Karpas-422 (cell line): ENCODE results near the gene MEOX2. TPM values are rescaled to one million over a fixed set of nuclear protein-coding genes. Genes with fewer than 3 reads are reported as not detected.

Experiments used
- DNase-seq: peaks from one replicate; pipeline ENCODE4 v3.0.0-alpha.2; 2015
- H2AFZ ChIP-seq: fragments of 200-600 bp; sonication (generic); 2 replicates; pipeline ENCODE4 v1.6.1; 2014; ENCODE audit warnings: antibody characterized with exemption, low read length, mixed read lengths
- H3K27ac ChIP-seq: fragments of 200-600 bp; sonication (generic); 2 replicates; pipeline ENCODE4 v1.5.1; 2014; ENCODE audit warnings: mild to moderate bottlenecking, low read length, moderate library complexity
- H3K27me3 ChIP-seq: fragments of 200-600 bp; sonication (generic); 2 replicates; pipeline ENCODE4 v1.6.1; 2014; ENCODE audit warnings: low read length, mixed read lengths
- H3K36me3 ChIP-seq: fragments of 200-600 bp; sonication (generic); 2 replicates; pipeline ENCODE4 v1.6.1; 2014; ENCODE audit warnings: low read length, mixed read lengths; ENCODE audit not compliant: insufficient read depth
- H3K4me1 ChIP-seq: fragments of 200-600 bp; sonication (generic); 2 replicates; pipeline ENCODE4 v1.6.1; 2014; ENCODE audit warnings: mild to moderate bottlenecking, low read length, mixed read lengths
- H3K4me2 ChIP-seq: fragments of 200-600 bp; sonication (generic); 2 replicates; pipeline ENCODE4 v1.6.1; 2014; ENCODE audit warnings: low read length, low read depth, mild to moderate bottlenecking; ENCODE audit not compliant: poor library complexity, severe bottlenecking
- H3K4me3 ChIP-seq: fragments of 200-600 bp; sonication (generic); 2 replicates; pipeline ENCODE4 v1.5.1; 2014; ENCODE audit warnings: mild to moderate bottlenecking, antibody characterized with exemption, low read length, mixed read lengths
- H3K79me2 ChIP-seq: fragments of 200-600 bp; sonication (generic); 2 replicates; pipeline ENCODE4 v1.6.1; 2014; ENCODE audit warnings: mild to moderate bottlenecking, low read length, mixed read lengths
- H3K9ac ChIP-seq: fragments of 200-600 bp; sonication (generic); 2 replicates; pipeline ENCODE4 v1.6.0; 2014; ENCODE audit warnings: low read length
- H3K9me2 ChIP-seq: fragments of 200-600 bp; sonication (generic), shearing (Covaris generic); replicated peaks from 2 replicates; pipeline ENCODE4 v1.6.0; 2014; ENCODE audit warnings: mild to moderate bottlenecking, low read length, moderate library complexity; ENCODE audit not compliant: insufficient read depth
- H3K9me3 ChIP-seq: fragments of 300-700, 200-600 bp; sonication (generic); 2 replicates; pipeline ENCODE4 v1.6.1; 2014; ENCODE audit warnings: low read length, mixed read lengths
- H4K20me1 ChIP-seq: fragments of 200-600 bp; sonication (generic); 2 replicates; pipeline ENCODE4 v1.6.1; 2014; ENCODE audit warnings: mild to moderate bottlenecking, antibody characterized with exemption, low read length, low read depth; ENCODE audit not compliant: insufficient read depth
- total RNA-seq: library from RNA; depleted of rRNA; stranded (reverse); fragments of >200 nt; shearing (Covaris generic); gene quantifications from 2 replicates; pipeline ENCODE4 v1.2.3, GENCODE V29; 2014; ENCODE audit warnings: low replicate concordance

Gene MEOX2
- total RNA-seq, 1 experiment from 2014 or later: not detected

DNA sequence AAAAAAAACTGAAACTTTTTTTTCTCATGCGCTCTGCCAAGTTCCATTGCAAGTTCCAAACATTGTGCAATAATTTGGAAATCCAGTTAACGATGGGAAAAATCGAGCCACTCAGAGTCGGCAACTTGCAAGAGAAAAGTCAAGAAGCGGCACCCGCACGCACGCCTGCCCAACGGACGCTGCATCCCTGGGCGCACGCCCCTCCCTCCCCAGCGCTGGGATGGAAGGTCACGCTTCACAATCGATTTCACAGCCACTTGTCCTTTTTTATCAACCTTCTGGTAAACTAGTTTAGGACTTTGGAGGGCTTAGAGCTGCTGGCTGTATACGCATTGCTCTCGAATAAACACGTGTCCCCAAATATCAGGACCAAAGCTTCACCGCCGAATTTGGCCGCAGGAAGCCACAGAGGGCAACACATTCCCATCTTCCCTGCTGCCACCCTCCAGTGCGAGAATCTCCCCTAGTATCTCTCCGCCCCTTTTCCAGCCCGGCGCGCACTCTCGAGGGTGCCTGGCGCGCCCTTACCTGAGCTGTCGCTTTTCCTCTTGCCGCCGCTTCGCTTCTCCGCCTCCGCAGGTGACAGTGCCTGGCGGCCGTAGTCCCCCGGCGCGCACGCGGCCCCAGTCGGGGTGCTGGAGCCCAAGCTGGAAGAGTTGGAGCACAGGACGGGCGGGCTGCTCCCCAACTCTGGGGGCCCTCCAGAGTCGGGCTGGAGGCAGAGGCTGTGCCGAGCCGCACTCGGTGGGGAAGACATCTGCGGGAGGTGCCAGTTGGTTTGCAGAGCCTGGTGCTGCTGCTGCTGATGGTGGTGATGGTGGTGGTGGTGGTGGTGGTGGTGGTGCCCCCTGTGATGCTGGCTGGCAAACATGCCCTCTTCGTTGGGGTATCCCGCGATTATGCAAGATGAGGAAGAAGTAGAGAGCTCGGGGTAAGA lies 857 bp downstream of the MEOX2 start:
- H3K9me3 ChIP-seq: peaks cover 8% of the 10 kb centered on the region; the same call in 1 of the 2 replicates
- H3K9me2 ChIP-seq: no peaks in the 10 kb centered on the region
- no peaks in the 10 kb centered on the region for H3K27me3 ChIP-seq
- DNase-seq: no peak
- H3K9ac ChIP-seq: no peak overlapping the region
- H4K20me1 ChIP-seq: no peaks in the 10 kb centered on the region
- no peak overlapping the region for H3K27ac ChIP-seq
- H3K36me3 ChIP-seq: no peaks in the 10 kb centered on the region
- H3K4me3 ChIP-seq: no peak overlapping the region
- no peak overlapping the region for H3K4me2 ChIP-seq
- no peaks in the 10 kb centered on the region for H3K4me1 ChIP-seq
- H3K79me2 ChIP-seq: no peaks in the 10 kb centered on the region
- H2AFZ ChIP-seq: no peak overlapping the region

DNA sequence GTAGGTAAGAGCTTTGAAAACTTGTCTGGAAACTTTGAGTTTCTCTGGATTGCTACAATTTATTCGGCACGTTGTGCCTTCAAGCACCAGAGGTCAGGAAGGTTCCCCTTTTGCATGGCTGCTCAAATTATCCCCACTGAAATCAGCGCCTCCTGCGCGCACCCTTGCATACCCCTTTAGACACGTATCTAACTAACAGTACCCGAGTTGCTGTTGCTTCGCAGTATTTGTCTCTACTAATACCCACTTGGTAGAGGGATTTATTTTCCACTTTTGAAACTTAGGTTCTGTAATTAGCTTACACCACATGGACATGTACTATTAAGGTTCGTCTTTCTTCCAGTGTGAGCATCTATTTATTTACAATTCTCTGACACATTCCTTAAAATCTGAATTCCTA lies 1.6 kb downstream of the MEOX2 start:
- no peak overlapping the region for H3K9ac ChIP-seq
- no peaks in the 10 kb centered on the region for H3K79me2 ChIP-seq
- H3K9me2 ChIP-seq: no peaks in the 10 kb centered on the region
- no peak overlapping the region for H3K27ac ChIP-seq
- H4K20me1 ChIP-seq: no peaks in the 10 kb centered on the region
- no peak for DNase-seq
- no peaks in the 10 kb centered on the region for H3K27me3 ChIP-seq
- peaks cover 8% of the 10 kb centered on the region; the same call in 1 of the 2 replicates for H3K9me3 ChIP-seq
- no peaks in the 10 kb centered on the region for H3K36me3 ChIP-seq
- no peak overlapping the region for H3K4me2 ChIP-seq
- no peak overlapping the region for H2AFZ ChIP-seq
- no peak overlapping the region for H3K4me3 ChIP-seq
- no peaks in the 10 kb centered on the region for H3K4me1 ChIP-seq

DNA sequence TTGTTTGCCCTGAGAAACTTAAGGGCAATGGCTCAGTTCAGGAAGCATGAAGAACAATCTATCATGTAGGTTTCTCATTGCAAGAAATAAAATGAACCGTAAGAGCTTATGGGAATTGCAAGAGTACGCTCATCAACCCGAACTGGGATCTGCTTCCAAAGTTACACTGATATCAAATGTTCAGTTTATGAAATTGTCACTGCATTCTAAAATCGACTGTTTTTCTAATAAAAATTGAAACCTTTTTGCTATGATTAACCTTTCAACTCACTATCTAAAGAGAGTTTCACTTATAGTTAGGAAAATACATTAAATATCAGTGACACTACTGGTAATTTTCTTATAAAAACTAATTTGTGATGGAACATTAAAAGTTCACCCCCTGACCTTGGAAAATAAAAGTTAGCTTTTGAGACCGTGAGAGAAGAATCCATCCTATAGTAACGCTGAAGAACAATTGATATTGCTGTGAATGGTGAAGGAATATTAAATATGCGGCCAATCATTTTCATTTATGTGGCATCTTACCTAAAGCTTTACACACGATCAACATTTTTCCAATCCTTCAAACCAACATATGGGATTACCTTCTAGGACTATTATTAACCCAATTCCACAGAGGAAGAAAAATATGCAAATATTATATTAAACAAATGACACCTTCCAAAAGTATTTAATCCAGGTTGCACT lies 2.2 kb downstream of the MEOX2 start:
- H3K9me3 ChIP-seq: peaks cover 8% of the 10 kb centered on the region; the same call in 1 of the 2 replicates
- no peak overlapping the region for H3K9ac ChIP-seq
- no peak overlapping the region for H3K27ac ChIP-seq
- H3K36me3 ChIP-seq: no peaks in the 10 kb centered on the region
- DNase-seq: no peak
- no peaks in the 10 kb centered on the region for H4K20me1 ChIP-seq
- no peaks in the 10 kb centered on the region for H3K79me2 ChIP-seq
- no peak overlapping the region for H2AFZ ChIP-seq
- no peaks in the 10 kb centered on the region for H3K4me1 ChIP-seq
- H3K9me2 ChIP-seq: no peaks in the 10 kb centered on the region
- no peaks in the 10 kb centered on the region for H3K27me3 ChIP-seq
- H3K4me2 ChIP-seq: no peak overlapping the region
- H3K4me3 ChIP-seq: no peak overlapping the region

- Histone ChIP-seq H3K4me1 (no peaks in the 10 kb centered on the region), H3K4me2 (no peak overlapping the region), H3K9me2 (no peaks in the 10 kb centered on the region), H3K36me3 (no peaks in the 10 kb centered on the region), H3K9me3 (peaks cover 8% of the 10 kb centered on the region; the same call in 1 of the 2 replicates), H4K20me1 (no peaks in the 10 kb centered on the region), H3K9ac (no peak overlapping the region), H3K4me3 (no peak overlapping the region), H3K27ac (no peak overlapping the region), H3K79me2 (no peaks in the 10 kb centered on the region), H3K27me3 (no peaks in the 10 kb centered on the region), H2AFZ (no peak overlapping the region)
- DNase-seq: no peak
Observed at GRCh38 chr7:15682751-15683245, 3.7 kb downstream of the MEOX2 start.

- H3K4me2 ChIP-seq: no peak overlapping the region
- no peak for DNase-seq
Observed at GRCh38 chr7:15682111-15682510, 4.4 kb downstream of the MEOX2 start.

DNA sequence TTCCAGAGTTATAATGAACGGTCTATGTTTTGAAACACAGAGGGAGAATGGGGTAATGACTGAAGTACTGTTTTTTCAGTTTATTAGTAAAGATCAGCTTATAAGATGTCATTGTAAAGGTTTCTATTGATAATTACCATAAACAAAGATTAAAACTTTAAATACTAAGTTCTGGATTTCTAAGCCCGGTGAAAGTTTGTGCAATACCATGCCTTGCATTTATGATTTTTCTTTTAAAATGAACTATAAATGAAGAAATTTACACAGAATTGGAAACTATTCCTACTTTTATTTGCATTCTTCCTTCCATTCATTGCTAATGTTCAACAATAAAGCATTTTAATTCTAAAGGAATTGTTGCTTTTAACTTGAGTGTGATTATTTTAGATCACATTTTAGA lies 4.9 kb downstream of the MEOX2 start:
- Histone ChIP-seq H3K36me3 (no peaks in the 10 kb centered on the region), H3K27me3 (no peaks in the 10 kb centered on the region), H3K4me3 (no peak overlapping the region), H3K9me3 (peaks cover 4% of the 10 kb centered on the region; the same call in 1 of the 2 replicates), H4K20me1 (no peaks in the 10 kb centered on the region), H2AFZ (no peak overlapping the region), H3K9ac (no peak overlapping the region), H3K4me2 (no peak overlapping the region), H3K4me1 (no peaks in the 10 kb centered on the region), H3K79me2 (no peaks in the 10 kb centered on the region), H3K9me2 (no peaks in the 10 kb centered on the region), H3K27ac (no peak overlapping the region)
- DNase-seq: no peak

More at GRCh38 chr7:15682111-15682510, 4.4 kb downstream of the MEOX2 start:
- no peaks in the 10 kb centered on the region for H3K9me2 ChIP-seq
- no peaks in the 10 kb centered on the region for H3K36me3 ChIP-seq
- no peak overlapping the region for H3K4me3 ChIP-seq
- H3K27ac ChIP-seq: no peak overlapping the region
- H3K4me1 ChIP-seq: no peaks in the 10 kb centered on the region
- no peaks in the 10 kb centered on the region for H3K27me3 ChIP-seq
- no peaks in the 10 kb centered on the region for H3K79me2 ChIP-seq
- H2AFZ ChIP-seq: no peak overlapping the region
- peaks cover 8% of the 10 kb centered on the region; the same call in 1 of the 2 replicates for H3K9me3 ChIP-seq
- no peak overlapping the region for H3K9ac ChIP-seq
- no peaks in the 10 kb centered on the region for H4K20me1 ChIP-seq

- Histone ChIP-seq H3K4me2 (no peak overlapping the region), H3K4me1 (no peaks in the 10 kb centered on the region), H2AFZ (no peak overlapping the region), H3K9me3 (peaks cover 4% of the 10 kb centered on the region; the same call in 1 of the 2 replicates), H3K27ac (no peak overlapping the region), H3K36me3 (no peaks in the 10 kb centered on the region), H3K4me3 (no peak overlapping the region), H3K9ac (no peak overlapping the region), H3K79me2 (no peaks in the 10 kb centered on the region), H3K9me2 (no peaks in the 10 kb centered on the region), H3K27me3 (no peaks in the 10 kb centered on the region), H4K20me1 (no peaks in the 10 kb centered on the region)
- DNase-seq: no peak
Observed at GRCh38 chr7:15681186-15681585, 5.3 kb downstream of the MEOX2 start.

DNA sequence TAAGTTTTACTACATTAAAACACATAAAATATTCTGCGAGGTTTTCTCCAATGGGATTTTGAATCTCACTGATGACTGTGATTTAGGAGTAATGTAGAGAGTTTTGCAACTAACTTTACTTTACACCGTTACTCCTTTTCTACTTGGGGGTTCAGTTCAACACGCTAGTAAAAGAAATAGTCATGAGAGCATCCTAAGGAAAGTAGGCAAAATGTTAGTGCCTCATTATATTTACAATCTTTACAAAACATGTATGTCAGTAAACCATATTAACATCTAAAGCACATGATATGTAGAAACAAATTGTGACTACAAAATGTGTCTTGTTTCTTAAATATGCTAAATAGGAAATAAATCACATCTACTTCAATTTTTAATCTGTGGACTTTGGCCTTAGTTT lies 6.0 kb downstream of the MEOX2 start:
- DNase-seq: no peak
- Histone ChIP-seq H3K79me2 (no peaks in the 10 kb centered on the region), H2AFZ (no peak overlapping the region), H3K36me3 (no peaks in the 10 kb centered on the region), H3K9ac (no peak overlapping the region), H3K4me2 (no peak overlapping the region), H3K27me3 (no peaks in the 10 kb centered on the region), H3K4me3 (no peak overlapping the region), H3K9me3 (peaks cover 4% of the 10 kb centered on the region; the same call in 1 of the 2 replicates), H3K4me1 (no peaks in the 10 kb centered on the region), H3K27ac (no peak overlapping the region), H3K9me2 (no peaks in the 10 kb centered on the region), H4K20me1 (no peaks in the 10 kb centered on the region)
